ENCODE measurements around the gene PCDH9. TPM values are rescaled to one million over a fixed set of nuclear protein-coding genes. Genes with fewer than 3 reads are reported as not detected.

Gene PCDH9
- total RNA-seq, 4 donors from 2014 or later, result 5.7 to 12.9 (median 6.8) TPM

DNA sequence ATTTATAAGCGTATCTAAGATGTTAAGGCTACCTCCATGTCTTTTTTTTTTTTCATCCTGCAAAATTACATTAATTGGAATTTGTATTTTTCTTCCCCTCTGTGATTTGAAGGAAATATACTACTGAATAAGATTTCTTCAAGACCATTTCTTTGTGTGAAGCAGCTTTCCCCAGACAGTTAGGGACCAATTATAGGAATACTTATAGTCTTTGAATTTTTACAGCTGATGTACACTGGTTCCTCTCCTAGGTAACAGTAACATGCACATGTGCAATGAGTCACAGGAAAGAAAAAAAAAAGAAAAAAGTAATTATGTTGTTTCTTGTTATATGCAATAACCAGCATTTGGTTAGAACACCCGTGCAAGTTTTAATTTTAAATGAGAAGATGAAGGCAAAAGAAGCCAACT lies 82.0 kb downstream of the PCDH9 start:
- DNase-seq (ENCODE audit: low spot score) (no peak), ATAC-seq (ENCODE audit: low FRiP score) (no peak)
- TF ChIP-seq, protein P1, sequence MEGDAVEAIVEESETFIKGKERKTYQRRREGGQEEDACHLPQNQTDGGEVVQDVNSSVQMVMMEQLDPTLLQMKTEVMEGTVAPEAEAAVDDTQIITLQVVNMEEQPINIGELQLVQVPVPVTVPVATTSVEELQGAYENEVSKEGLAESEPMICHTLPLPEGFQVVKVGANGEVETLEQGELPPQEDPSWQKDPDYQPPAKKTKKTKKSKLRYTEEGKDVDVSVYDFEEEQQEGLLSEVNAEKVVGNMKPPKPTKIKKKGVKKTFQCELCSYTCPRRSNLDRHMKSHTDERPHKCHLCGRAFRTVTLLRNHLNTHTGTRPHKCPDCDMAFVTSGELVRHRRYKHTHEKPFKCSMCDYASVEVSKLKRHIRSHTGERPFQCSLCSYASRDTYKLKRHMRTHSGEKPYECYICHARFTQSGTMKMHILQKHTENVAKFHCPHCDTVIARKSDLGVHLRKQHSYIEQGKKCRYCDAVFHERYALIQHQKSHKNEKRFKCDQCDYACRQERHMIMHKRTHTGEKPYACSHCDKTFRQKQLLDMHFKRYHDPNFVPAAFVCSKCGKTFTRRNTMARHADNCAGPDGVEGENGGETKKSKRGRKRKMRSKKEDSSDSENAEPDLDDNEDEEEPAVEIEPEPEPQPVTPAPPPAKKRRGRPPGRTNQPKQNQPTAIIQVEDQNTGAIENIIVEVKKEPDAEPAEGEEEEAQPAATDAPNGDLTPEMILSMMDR (IDR thresholded peaks at IDR 0.05), result no peak

DNA sequence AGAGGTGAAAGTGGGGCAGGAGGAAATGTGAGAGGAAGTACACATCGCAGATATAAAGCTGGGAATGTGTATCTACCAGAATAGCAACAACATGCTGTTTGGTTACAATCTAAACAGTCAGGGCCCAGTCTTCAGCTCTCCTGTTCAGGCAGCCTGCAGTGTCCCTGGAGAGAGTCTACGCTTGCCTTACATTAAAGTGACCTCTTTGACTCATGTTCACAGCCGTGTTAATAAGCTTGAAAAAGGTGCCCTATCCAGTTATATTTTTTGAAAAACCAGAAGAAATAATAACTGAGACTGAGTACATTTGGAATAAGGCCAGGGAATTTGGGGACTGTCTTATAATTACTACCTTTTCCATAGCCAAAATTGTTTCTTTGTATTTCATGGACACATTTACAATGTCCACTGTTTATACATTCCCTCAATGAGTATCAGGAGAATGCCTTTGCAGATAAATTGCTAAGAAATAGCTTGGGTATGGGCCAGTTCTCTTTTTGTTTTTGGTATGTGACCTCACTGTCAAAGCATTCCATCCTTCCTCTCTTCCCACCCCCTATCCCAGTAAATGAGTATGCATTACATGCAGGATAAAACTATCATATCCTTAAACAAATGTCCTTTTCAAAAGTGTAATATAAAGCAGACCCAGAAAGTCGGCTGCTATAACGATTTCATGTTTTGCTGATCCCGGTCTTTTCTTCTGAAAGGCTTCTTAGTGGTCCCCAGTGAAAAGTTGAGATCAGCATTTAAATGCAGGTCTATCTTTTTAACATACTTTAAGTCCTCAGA lies 82.6 kb downstream of the PCDH9 start:
- TF ChIP-seq, protein P1 (IDR thresholded peaks at IDR 0.05), result no peak
- DNase-seq (ENCODE audit: low spot score) (no peak), ATAC-seq (ENCODE audit: low FRiP score) (no peak)

DNA sequence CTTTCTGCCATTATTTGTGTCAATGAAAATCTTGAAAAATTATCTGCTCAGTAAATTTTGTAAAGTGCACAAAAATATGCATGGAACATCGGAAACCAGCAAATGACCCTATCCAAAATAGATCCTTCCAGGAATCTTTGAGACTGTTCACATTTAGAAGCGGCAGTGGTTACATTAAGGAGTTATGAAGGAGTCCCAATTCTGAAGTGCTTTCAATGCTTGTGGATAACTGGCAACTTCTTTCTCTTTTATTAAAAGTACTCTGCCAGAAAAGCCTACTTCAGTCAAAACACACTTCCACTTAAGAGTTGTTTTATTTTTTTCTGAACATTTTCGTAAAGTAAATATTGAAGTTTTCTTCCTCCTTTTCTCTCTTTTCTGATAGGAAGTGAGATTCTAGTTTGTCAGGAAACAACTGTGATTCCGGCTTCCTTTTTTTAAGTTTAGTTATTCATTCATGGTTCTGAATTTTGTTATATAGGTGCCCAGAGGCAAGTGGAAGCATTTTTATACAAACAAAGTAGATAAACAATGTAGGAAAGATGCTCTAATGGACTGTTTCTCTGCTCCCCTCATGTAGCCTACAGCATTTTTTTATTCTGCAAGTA lies 83.5 kb downstream of the PCDH9 start:
- DNase-seq (ENCODE audit: low spot score) (no peak), ATAC-seq (ENCODE audit: low FRiP score) (no peak)
- TF ChIP-seq, protein P1 (IDR thresholded peaks at IDR 0.05), result no peak

DNA sequence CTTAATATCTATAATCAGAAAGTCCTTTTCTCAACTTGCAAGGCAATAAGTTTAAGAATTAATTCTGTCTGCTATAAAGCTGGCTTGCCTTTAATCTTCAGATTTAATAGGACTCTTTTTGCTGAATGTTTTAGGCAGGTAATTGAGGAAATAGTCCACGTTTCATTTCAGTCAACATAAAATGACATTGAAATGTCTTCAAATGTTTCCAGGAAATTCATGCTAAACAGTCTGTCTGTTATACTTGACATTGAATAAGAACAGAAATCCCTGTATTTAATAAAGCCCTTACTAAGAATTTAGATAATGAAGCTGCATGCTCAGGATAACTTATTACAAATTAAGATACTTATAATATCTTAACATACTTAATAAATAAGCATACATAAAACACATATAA lies 84.2 kb downstream of the PCDH9 start:
- ATAC-seq (ENCODE audit: low FRiP score), result no peak
- TF ChIP-seq, protein P1 (IDR thresholded peaks at IDR 0.05), result no peak
- no peak for DNase-seq (ENCODE audit: low spot score)

DNA sequence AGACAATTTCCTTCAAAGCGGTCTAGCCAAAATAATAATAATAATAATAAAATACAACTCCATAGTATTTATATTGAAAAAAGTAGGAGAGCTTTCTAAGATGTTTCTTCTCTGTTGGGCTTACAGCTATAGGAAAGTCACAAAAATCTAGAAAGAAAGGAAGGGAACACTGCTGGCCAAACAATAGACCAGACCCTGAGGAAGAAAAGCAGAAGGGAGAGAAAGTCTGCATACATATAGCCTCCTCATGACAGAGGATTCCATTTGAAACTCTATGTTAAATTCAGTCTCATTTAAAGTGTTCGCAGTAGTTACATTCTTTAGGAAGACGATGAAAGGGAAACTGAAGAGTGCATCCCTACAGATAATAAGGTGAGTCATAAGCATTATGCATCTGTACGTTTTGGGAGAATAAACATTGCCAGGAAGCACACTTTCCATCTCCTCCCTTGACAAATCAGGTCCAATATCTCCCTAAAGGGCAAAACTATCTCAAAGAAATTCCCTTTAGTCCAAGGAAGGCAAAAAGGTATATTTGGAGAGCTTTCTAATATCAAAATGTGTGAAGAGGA lies 86.5 kb downstream of the PCDH9 start:
- TF ChIP-seq, protein P1 (IDR thresholded peaks at IDR 0.05), result no peak
- DNase-seq (ENCODE audit: low spot score) (no peak), ATAC-seq (ENCODE audit: low FRiP score) (no peak)

DNA sequence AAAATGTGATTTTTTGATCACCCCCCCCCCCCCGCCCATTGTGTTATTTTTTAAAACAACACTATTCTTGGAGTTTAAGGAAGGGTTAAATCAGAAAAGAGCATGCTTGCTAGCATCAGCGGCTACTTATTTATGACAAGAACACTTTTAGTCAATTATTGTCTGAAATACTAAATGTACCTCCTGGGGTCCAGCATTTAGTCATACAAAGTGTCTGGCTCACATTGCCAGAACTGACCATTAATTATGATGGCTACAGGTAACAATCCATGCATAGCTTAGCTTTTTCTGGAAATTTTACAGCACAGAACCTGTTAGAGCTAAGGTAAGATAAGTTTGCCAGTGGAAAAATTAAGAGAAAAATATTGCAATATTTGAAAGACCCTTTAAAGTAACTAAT lies 90.1 kb downstream of the PCDH9 start:
- ATAC-seq (ENCODE audit: low FRiP score) (no peak), DNase-seq (ENCODE audit: low spot score) (no peak)
- TF ChIP-seq, protein P1 (IDR thresholded peaks at IDR 0.05), result no peak

Data from omental fat pad (tissue), 4 donors.